HG03460 (cell line): Measurements from ENCODE around the gene RNF148.
"Not testable (repeated sequence)": the region's sequence is repeated elsewhere in the genome, so short reads cannot be mapped to it uniquely, and the experiment has no call there.

Source experiments
- ATAC-seq: cut with Tn5 transposase; IDR thresholded peaks from one replicate; pipeline ENCODE4 v1.9.1; 2021; ENCODE audit not compliant: unreplicated experiment

Gene RNF148

GRCh38 chr7:122691569-122692235 lies 11.0 kb downstream of the RNF148 start:
- no peak for ATAC-seq

DNA sequence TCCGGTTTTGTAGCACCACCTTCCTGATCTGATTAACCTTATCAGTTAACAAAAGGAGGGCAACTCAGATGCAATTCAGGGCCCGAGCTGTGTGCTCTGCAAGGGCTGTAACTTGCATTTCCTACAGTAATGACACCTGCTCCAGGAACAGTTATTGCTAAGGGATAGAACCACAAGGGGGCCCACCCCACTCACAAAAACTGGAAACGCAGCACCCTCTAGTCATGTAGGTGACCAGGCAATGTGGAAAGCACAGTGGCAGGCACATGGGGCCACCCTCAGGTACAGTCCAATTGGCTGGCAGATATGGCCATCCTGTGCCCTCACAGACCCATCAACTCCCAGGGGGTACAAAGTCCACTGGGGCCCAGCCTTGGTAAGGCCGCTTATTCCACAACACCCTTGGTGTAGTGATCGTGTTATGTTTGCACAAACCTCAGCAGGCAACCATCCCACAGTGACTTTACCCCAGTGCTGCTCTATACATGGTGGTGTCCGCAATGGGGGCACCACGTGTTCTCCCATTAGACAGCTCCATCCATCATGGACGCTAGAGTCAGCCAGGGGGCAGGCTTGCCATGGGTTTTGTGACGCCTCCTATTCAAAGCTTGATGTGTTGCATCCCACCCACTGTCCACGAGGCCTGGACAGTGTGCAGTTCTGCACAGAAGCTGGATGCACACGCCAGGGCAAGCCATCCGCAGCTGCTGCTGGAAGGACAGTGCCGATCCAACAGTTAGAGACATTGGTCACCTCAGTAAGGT lies 13.2 kb downstream of the RNF148 start:
- no peak for ATAC-seq

GRCh38 chr7:122688400-122688998 lies 14.2 kb downstream of the RNF148 start:
- ATAC-seq: no peak

DNA sequence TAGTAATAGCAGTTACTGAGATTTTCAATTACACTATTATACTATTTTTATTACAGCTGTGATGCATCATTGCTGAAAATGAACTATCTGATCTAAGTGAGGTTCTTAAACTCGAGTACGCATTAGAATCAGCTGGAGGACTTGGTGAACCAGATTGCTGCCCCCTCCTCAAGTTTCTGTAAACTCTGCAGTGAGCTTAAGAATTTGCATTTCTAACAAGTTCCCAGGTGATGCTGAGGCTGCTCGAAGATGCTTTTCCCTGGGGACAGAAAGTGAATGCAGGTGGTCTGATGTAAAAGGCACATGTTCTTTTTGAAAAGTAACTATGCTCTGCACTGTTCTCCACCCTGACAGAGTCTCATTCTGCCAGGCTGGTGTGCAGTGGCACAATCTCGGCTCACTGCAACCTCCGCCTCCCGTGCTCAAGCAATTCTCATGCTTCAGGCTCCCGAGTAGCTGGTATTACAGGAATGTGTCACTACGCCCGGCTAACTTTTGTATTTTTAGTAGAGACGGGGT lies 16.3 kb downstream of the RNF148 start:
- ATAC-seq: no peak

GRCh38 chr7:122684504-122684903 lies 18.2 kb downstream of the RNF148 start:
- ATAC-seq: no peak

DNA sequence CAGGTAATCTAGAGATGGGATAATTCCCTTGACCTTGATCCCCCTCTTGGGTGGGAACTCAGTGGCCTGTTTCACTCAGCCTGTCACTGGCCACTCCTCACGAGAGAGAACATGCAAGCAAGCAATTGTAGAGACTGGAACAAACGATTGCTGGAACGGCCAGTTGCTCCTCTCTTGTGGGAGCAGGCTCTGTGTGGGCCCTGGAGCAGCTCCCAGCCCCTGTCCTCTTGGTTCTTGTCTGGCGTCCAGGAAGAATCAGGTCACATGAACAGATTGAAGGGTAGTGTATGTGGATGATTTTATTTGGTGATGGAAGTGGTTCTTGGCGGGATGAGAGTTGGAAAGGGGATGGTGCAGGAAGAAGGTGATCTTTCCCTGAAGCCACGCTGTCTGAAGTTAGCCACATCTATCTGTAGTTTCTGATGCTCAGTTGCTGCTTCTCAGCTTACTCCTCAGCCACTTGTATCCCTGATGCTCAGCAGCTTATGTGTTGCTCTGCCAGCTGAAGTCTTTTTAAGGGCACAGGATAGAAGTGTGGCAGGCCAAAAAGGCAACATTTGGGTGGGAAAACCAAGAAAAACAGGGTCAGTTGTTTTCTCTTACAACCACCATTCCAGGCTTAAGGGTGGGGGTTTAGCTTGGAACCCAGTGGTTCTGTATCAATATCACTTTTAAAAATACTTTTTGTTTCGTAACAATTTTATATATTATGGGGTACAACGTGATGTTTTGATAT lies 19.7 kb downstream of the RNF148 start:
- ATAC-seq: no peak

GRCh38 chr7:122681186-122681585 lies 21.5 kb downstream of the RNF148 start:
- not testable (repeated sequence) for ATAC-seq

- no peak for ATAC-seq
These were observed 22.9 kb downstream of the RNF148 start for GRCh38 chr7:122679813-122680212.

- ATAC-seq: not testable (repeated sequence)
These were observed 23.4 kb downstream of the RNF148 start for GRCh38 chr7:122679269-122679709.

DNA sequence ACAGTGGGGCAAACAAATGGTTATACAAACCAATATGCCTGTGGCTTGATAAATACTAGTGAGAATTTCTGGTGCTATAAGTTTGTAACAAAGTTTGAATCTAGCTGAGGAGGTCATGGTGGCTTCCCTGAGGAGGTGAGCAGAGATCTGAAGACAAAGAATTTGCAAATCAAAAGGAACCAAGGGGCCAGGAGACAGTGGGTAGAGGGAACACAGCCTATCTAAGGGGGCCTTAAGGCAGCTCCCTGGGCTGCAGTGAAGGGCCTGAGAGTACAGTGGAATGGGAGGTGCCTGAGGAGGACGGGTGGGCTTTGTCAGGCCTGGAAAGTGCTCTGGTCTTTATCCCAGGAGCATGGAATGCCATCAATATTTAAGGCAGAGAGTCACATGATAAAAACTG lies 25.6 kb downstream of the RNF148 start:
- no peak for ATAC-seq

GRCh38 chr7:122676466-122676865 lies 26.3 kb downstream of the RNF148 start:
- ATAC-seq: no peak

DNA sequence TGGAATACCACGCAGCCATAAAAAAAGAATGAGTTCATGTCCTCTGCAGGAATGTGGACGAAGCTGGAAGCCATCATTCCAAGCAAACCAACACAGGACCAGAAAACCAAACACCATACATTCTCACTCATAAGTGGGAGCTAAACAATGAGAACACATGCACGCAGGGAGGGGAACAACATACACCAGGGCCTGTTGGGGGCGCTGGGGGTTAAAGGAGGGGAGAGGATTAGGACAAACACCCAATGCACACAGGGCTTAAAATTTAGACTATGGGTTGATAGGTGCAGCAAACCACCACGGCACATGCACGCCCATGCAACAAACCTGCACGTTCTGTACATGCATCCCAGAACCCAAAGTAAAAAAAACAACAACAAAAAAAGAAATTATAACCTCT lies 27.1 kb downstream of the RNF148 start:
- no peak for ATAC-seq

- no peak for ATAC-seq
These were observed 27.7 kb downstream of the RNF148 start for GRCh38 chr7:122675011-122675410.

GRCh38 chr7:122674502-122674901 lies 28.2 kb downstream of the RNF148 start:
- ATAC-seq: no peak

DNA sequence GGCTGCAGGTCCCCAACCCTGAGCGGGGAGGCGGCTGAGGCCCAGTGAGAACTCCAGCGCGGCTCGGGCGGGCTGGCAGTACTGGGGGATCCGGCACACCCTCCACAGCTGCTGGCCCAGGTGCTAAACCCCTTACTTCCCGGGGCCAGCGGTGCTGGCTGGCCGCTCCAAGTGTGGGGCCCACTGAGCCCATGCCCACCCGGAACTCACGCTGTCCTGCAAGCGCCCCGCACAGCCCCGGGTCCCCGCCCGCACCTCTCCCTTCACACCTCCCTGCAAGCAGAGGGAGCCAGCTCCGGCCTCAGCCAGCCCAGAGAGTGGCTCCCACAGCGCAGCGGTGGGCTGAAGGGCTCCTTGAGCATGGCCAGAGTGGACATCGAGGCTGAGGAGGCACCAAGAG lies 28.8 kb downstream of the RNF148 start:
- ATAC-seq: no peak

GRCh38 chr7:122672536-122672935 lies 30.2 kb downstream of the RNF148 start:
- no peak for ATAC-seq

GRCh38 chr7:122663733-122664132 lies 39.0 kb downstream of the RNF148 start:
- no peak for ATAC-seq

- no peak for ATAC-seq
These were observed 43.9 kb downstream of the RNF148 start for GRCh38 chr7:122658856-122659255.

GRCh38 chr7:122653685-122654084 lies 49.0 kb downstream of the RNF148 start:
- ATAC-seq: no peak

- no peak for ATAC-seq
These were observed 49.8 kb downstream of the RNF148 start for GRCh38 chr7:122652876-122653275.
